ENCODE measurements around the gene EPOP. TPM values are rescaled to one million over a fixed set of nuclear protein-coding genes. Genes with fewer than 3 reads are reported as not detected.

EPOP gene
- total and polyA plus RNA-seq, 2 experiments from 2014 or later, result 0.42 to 2.4 TPM

DNA sequence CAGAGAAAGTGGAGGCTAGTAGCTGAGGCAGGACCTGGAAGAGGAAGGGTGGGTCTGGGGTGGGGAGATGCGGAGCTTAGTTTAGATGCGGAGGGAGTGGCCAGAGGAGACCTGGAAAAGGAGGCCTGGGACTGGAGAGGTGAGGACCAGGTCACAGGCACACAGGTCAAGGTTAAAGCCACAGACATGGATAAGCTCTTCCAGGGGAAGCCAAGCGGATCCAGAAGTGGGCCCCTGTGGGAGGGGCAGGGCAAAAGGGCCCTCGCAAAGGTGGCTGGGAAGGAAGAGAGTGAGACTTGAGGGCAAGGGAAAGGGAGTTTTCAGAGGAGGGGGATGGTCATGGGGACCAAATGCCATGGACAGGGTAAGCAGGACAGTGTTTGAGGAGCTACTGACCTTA lies 16.4 kb upstream of the EPOP start:
- ATAC-seq (no peak), DNase-seq (ENCODE audit: low spot score) (no peak)
- Histone ChIP-seq H3K4me1 (ENCODE audit: insufficient read depth) (no peaks in the 10 kb centered on the region), H3F3A (replicated peaks; ENCODE audit: low read depth) (no peaks in the 10 kb centered on the region), H3K4me3 (no peak overlapping the region), H3K9me2 (ENCODE audit: insufficient read depth) (no peaks in the 10 kb centered on the region), H3K36me3 (ENCODE audit: insufficient read depth) (no peaks in the 10 kb centered on the region), H3K4me2 (no peak overlapping the region), H3K27ac (ENCODE audit: low read depth) (no peak overlapping the region), H3K27me3 (ENCODE audit: insufficient read depth) (no peaks in the 10 kb centered on the region), H3K79me2 (replicated peaks; ENCODE audit: insufficient read depth) (no peaks in the 10 kb centered on the region), H4K20me1 (replicated peaks; ENCODE audit: insufficient read depth) (no peaks in the 10 kb centered on the region), H2AFZ (no peak overlapping the region)
- Mint-ChIP-seq H3K9me3 (no peaks in the 10 kb centered on the region), H3K27ac (no peak overlapping the region), H3K4me1 (peaks cover 13% of the 10 kb centered on the region), H3K36me3 (ENCODE audit: low read depth) (no peaks in the 10 kb centered on the region; the same call in 2 of the 3 replicates), H3K27me3 (ENCODE audit: insufficient read depth, low read depth, poor library complexity) (peaks cover 15% of the 10 kb centered on the region), H3K4me3 (no peak overlapping the region; the same call in 2 of the 3 replicates)
- TF ChIP-seq POLR2AphosphoS5 (IDR thresholded peaks at IDR 0.05; ENCODE audit: low read depth) (no peak), CREB1 (CRISPR knock-in tag; IDR thresholded peaks at IDR 0.05; ENCODE audit: low read depth) (no peak), ZNF331 (CRISPR knock-in tag; IDR thresholded peaks at IDR 0.05; ENCODE audit: low read depth) (no peak), JUNB (IDR thresholded peaks at IDR 0.05; ENCODE audit: unreplicated experiment) (no peak), STAT1 (IDR thresholded peaks at IDR 0.05; ENCODE audit: unreplicated experiment) (no peak), ZNF114 (CRISPR knock-in tag; IDR thresholded peaks at IDR 0.05) (no peak), EZH2 (IDR thresholded peaks at IDR 0.05; ENCODE audit: low read depth, unreplicated experiment) (no peak), NANOG (IDR thresholded peaks at IDR 0.05; ENCODE audit: borderline replicate concordance) (no peak), EZH2phosphoT487 (IDR thresholded peaks at IDR 0.05; ENCODE audit: unreplicated experiment) (no peak)
- TF ChIP-seq, protein P1, sequence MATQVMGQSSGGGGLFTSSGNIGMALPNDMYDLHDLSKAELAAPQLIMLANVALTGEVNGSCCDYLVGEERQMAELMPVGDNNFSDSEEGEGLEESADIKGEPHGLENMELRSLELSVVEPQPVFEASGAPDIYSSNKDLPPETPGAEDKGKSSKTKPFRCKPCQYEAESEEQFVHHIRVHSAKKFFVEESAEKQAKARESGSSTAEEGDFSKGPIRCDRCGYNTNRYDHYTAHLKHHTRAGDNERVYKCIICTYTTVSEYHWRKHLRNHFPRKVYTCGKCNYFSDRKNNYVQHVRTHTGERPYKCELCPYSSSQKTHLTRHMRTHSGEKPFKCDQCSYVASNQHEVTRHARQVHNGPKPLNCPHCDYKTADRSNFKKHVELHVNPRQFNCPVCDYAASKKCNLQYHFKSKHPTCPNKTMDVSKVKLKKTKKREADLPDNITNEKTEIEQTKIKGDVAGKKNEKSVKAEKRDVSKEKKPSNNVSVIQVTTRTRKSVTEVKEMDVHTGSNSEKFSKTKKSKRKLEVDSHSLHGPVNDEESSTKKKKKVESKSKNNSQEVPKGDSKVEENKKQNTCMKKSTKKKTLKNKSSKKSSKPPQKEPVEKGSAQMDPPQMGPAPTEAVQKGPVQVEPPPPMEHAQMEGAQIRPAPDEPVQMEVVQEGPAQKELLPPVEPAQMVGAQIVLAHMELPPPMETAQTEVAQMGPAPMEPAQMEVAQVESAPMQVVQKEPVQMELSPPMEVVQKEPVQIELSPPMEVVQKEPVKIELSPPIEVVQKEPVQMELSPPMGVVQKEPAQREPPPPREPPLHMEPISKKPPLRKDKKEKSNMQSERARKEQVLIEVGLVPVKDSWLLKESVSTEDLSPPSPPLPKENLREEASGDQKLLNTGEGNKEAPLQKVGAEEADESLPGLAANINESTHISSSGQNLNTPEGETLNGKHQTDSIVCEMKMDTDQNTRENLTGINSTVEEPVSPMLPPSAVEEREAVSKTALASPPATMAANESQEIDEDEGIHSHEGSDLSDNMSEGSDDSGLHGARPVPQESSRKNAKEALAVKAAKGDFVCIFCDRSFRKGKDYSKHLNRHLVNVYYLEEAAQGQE (IDR thresholded peaks at IDR 0.05; ENCODE audit: unreplicated experiment), result no peak
- TF ChIP-seq, protein P2, sequence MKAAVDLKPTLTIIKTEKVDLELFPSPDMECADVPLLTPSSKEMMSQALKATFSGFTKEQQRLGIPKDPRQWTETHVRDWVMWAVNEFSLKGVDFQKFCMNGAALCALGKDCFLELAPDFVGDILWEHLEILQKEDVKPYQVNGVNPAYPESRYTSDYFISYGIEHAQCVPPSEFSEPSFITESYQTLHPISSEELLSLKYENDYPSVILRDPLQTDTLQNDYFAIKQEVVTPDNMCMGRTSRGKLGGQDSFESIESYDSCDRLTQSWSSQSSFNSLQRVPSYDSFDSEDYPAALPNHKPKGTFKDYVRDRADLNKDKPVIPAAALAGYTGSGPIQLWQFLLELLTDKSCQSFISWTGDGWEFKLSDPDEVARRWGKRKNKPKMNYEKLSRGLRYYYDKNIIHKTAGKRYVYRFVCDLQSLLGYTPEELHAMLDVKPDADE (IDR thresholded peaks at IDR 0.05), result no peak
- TF ChIP-seq, protein P3, sequence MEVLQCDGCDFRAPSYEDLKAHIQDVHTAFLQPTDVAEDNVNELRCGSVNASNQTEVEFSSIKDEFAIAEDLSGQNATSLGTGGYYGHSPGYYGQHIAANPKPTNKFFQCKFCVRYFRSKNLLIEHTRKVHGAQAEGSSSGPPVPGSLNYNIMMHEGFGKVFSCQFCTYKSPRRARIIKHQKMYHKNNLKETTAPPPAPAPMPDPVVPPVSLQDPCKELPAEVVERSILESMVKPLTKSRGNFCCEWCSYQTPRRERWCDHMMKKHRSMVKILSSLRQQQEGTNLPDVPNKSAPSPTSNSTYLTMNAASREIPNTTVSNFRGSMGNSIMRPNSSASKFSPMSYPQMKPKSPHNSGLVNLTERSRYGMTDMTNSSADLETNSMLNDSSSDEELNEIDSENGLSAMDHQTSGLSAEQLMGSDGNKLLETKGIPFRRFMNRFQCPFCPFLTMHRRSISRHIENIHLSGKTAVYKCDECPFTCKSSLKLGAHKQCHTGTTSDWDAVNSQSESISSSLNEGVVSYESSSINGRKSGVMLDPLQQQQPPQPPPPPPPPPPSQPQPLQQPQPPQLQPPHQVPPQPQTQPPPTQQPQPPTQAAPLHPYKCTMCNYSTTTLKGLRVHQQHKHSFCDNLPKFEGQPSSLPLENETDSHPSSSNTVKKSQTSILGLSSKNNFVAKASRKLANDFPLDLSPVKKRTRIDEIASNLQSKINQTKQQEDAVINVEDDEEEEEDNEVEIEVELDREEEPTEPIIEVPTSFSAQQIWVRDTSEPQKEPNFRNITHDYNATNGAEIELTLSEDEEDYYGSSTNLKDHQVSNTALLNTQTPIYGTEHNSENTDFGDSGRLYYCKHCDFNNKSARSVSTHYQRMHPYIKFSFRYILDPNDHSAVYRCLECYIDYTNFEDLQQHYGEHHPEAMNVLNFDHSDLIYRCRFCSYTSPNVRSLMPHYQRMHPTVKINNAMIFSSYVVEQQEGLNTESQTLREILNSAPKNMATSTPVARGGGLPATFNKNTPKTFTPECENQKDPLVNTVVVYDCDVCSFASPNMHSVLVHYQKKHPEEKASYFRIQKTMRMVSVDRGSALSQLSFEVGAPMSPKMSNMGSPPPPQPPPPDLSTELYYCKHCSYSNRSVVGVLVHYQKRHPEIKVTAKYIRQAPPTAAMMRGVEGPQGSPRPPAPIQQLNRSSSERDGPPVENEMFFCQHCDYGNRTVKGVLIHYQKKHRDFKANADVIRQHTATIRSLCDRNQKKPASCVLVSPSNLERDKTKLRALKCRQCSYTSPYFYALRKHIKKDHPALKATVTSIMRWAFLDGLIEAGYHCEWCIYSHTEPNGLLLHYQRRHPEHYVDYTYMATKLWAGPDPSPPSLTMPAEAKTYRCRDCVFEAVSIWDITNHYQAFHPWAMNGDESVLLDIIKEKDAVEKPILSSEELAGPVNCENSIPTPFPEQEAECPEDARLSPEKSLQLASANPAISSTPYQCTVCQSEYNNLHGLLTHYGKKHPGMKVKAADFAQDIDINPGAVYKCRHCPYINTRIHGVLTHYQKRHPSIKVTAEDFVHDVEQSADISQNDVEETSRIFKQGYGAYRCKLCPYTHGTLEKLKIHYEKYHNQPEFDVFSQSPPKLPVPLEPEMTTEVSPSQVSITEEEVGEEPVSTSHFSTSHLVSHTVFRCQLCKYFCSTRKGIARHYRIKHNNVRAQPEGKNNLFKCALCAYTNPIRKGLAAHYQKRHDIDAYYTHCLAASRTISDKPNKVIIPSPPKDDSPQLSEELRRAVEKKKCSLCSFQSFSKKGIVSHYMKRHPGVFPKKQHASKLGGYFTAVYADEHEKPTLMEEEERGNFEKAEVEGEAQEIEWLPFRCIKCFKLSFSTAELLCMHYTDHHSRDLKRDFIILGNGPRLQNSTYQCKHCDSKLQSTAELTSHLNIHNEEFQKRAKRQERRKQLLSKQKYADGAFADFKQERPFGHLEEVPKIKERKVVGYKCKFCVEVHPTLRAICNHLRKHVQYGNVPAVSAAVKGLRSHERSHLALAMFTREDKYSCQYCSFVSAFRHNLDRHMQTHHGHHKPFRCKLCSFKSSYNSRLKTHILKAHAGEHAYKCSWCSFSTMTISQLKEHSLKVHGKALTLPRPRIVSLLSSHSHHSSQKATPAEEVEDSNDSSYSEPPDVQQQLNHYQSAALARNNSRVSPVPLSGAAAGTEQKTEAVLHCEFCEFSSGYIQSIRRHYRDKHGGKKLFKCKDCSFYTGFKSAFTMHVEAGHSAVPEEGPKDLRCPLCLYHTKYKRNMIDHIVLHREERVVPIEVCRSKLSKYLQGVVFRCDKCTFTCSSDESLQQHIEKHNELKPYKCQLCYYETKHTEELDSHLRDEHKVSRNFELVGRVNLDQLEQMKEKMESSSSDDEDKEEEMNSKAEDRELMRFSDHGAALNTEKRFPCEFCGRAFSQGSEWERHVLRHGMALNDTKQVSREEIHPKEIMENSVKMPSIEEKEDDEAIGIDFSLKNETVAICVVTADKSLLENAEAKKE (CRISPR knock-in tag; IDR thresholded peaks at IDR 0.05), result no peak
- TF ChIP-seq, protein P4, sequence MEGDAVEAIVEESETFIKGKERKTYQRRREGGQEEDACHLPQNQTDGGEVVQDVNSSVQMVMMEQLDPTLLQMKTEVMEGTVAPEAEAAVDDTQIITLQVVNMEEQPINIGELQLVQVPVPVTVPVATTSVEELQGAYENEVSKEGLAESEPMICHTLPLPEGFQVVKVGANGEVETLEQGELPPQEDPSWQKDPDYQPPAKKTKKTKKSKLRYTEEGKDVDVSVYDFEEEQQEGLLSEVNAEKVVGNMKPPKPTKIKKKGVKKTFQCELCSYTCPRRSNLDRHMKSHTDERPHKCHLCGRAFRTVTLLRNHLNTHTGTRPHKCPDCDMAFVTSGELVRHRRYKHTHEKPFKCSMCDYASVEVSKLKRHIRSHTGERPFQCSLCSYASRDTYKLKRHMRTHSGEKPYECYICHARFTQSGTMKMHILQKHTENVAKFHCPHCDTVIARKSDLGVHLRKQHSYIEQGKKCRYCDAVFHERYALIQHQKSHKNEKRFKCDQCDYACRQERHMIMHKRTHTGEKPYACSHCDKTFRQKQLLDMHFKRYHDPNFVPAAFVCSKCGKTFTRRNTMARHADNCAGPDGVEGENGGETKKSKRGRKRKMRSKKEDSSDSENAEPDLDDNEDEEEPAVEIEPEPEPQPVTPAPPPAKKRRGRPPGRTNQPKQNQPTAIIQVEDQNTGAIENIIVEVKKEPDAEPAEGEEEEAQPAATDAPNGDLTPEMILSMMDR (conservative IDR thresholded peaks at IDR 0.05; ENCODE audit: low read depth in 2 of 2), result no peak

Data from GM23338 (cell line).